ENCODE measurements around the gene CHRNG. TPM values are rescaled to one million over a fixed set of nuclear protein-coding genes. Genes with fewer than 3 reads are reported as not detected.

Gene CHRNG
- polyA plus RNA-seq, 1 experiment, result not detected

DNA sequence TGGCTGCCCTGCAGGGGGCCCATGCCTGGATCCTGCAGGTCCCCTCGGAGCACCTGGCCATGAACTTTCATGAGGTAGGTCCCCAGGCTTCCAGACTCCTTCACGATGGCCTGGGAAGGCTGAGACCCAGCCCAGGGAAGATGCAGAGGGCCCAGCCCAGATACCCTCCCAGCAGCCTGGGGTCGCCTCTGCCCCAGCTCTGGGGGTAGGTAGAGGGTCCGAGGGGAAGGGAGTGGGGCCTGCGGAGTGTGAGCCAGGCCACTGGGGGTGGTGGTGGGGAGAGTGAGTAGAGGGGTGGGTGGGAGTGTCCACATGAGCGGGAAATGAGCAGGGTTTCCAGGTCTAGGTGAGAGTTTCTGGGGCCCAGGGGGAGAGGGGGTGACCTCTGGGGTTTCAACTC lies 14.7 kb upstream of the CHRNG start:
- Histone ChIP-seq H3K4me3 (ENCODE audit: low read depth, low read length) (no peak overlapping the region), H3K27me3 (ENCODE audit: control insufficient read depth, insufficient read depth, low read length) (peaks cover 36% of the 10 kb centered on the region), H3K36me3 (ENCODE audit: control insufficient read depth, insufficient read depth, low read length) (no peaks in the 10 kb centered on the region)
- ChIA-PET POLR2A (no interaction called here), CTCF (interaction anchor here (0.9 to 4.1 kb wide), 3 partner anchors 8 to 85 kb away, joined by 3 to 29 read pairs (median 11); no protein-coding TSS in a partner anchor)
- TF ChIP-seq, protein P1, sequence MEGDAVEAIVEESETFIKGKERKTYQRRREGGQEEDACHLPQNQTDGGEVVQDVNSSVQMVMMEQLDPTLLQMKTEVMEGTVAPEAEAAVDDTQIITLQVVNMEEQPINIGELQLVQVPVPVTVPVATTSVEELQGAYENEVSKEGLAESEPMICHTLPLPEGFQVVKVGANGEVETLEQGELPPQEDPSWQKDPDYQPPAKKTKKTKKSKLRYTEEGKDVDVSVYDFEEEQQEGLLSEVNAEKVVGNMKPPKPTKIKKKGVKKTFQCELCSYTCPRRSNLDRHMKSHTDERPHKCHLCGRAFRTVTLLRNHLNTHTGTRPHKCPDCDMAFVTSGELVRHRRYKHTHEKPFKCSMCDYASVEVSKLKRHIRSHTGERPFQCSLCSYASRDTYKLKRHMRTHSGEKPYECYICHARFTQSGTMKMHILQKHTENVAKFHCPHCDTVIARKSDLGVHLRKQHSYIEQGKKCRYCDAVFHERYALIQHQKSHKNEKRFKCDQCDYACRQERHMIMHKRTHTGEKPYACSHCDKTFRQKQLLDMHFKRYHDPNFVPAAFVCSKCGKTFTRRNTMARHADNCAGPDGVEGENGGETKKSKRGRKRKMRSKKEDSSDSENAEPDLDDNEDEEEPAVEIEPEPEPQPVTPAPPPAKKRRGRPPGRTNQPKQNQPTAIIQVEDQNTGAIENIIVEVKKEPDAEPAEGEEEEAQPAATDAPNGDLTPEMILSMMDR (IDR thresholded peaks at IDR 0.05; ENCODE audit: insufficient read depth, low read depth, low read length), result no peak
- no peak for DNase-seq (ENCODE audit: low read depth)

DNA sequence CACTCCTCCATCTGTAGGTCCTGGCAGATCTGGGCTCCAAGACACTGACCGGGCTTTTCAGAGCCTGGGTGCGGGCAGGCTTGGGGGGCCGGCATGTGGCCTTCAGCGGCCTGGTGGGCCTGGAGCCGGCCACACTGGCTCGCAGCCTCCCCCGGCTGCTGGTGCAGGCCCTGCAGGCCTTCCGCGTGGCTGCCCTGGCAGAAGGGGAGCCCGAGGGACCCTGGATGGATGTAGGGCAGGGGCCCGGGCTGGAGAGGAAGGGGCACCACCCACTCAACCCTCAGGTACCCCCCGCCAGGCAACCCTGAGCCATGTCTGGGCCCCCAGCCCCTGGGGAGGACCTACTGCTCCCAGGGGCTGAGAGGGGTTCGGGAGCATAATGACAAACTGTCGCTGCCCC lies 14.3 kb upstream of the CHRNG start:
- POLR2A ChIA-PET, result no interaction called here
- no peak overlapping the region for H3K4me3 ChIP-seq (ENCODE audit: low read depth, low read length)

DNA sequence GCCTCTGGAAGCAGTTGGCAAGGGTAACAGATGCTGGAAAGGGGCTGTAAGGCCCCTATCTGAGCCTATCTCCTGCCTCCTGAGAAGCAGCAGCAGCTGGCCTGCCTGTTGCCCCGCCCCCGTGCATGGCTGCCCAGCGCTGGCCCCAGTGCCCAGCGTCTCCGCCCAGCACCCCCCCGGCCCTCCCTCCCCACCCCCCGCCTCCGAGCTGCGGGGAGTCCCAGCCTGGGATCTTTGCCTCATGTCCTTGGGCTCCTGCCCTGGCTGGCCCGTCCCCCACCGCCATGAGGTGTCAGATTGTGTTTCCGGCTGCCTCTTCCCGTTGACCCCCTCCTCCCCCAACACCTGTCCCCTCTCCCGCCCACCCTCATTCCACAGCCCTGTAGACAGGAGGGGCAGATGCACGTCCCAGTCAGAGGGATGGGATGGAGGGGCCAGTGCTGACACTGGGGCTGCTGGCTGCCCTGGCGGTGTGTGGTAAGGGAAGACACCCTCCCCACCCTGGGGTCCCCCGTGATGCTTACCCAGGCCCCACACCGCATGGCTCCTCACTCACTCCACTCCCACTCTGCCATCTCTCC lies 13.6 kb upstream of the CHRNG start, which contains the start of gene CHRND:
CHRND (plus strand) TSS at position 370 of the 581 bp plus-strand sequence; CDS start at position 426, 56 bp downstream.
- TF ChIP-seq, protein P1 (IDR thresholded peaks at IDR 0.05; ENCODE audit: insufficient read depth, low read depth, low read length), result no peak
- Histone ChIP-seq H3K4me3 (ENCODE audit: low read depth, low read length) (no peak within 1 kb of the TSS), H3K36me3 (ENCODE audit: control insufficient read depth, insufficient read depth, low read length) (no peaks in the 10 kb centered on the region), H3K27me3 (ENCODE audit: control insufficient read depth, insufficient read depth, low read length) (peaks cover 30% of the 10 kb centered on the region)
- no peak for DNase-seq (ENCODE audit: low read depth)
- POLR2A ChIA-PET, result no interaction called here
- CTCF ChIA-PET, result no interaction called here

More for the DNA sequence above, 14.3 kb upstream of the CHRNG start:
- Histone ChIP-seq H3K36me3 (ENCODE audit: control insufficient read depth, insufficient read depth, low read length) (no peaks in the 10 kb centered on the region), H3K27me3 (ENCODE audit: control insufficient read depth, insufficient read depth, low read length) (peaks cover 34% of the 10 kb centered on the region)
- CTCF ChIA-PET, result interaction anchor here (0.9 kb wide), 1 partner anchor 86 kb away, joined by 3 read pairs; no protein-coding TSS in a partner anchor
- TF ChIP-seq, protein P1 (IDR thresholded peaks at IDR 0.05; ENCODE audit: insufficient read depth, low read depth, low read length), result no peak
- no peak for DNase-seq (ENCODE audit: low read depth)

DNA sequence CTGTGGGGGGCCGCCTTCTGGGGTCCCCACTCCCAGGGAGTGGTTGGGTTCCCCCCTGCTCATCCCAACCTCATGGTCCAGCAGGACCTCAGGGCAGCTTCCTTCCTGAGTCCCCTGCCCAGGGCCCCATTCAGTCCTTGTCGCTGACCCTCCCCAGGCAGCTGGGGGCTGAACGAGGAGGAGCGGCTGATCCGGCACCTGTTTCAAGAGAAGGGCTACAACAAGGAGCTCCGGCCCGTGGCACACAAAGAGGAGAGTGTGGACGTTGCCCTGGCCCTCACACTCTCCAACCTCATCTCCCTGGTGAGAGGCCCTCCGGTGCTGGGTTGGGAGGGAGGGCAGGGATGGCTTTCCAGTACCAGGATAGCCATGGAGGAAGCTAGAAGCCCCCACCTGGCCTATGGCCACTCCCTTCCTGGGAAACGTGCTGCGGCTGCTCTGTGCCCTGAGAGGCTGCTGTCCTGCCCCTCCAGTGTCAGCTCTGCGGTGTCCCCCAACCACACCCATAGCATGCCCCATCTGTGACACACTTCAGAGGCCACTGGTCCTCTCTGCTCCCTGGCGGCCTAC lies 13.0 kb upstream of the CHRNG start:
- H3K4me3 ChIP-seq (ENCODE audit: low read depth, low read length), result no peak overlapping the region
- TF ChIP-seq, protein P1 (IDR thresholded peaks at IDR 0.05; ENCODE audit: insufficient read depth, low read depth, low read length), result no peak
- H3K27me3 ChIP-seq (ENCODE audit: control insufficient read depth, insufficient read depth, low read length), result peaks cover 24% of the 10 kb centered on the region
- ChIA-PET CTCF (no interaction called here), POLR2A (no interaction called here)
- H3K36me3 ChIP-seq (ENCODE audit: control insufficient read depth, insufficient read depth, low read length), result no peaks in the 10 kb centered on the region
- no peak for DNase-seq (ENCODE audit: low read depth)

DNA sequence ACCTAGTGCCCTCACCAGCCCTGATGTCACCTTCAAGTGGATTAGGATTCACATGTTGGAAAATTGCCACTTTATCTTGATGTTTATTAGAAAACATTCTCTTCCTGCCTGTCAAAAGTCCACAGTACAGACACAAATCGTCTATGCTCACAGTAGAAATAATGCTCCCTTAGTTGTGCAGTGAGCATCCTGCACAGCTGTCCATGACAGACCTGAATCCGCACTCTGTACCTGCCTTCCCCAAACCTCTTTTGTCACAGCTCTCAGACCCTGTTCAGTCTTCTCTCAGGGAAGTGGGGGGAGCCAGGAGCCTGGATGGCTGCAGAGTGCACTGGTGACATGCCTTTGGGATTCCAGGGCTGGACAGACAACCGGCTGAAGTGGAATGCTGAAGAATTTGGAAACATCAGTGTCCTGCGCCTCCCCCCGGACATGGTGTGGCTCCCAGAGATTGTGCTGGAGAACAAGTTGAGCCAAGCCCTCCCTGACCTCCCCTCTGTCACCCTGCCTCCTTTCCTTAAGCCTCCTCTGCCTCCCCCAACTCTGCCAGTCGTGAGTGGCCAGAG lies 11.5 kb upstream of the CHRNG start:
- Histone ChIP-seq H3K4me3 (ENCODE audit: low read depth, low read length) (no peak overlapping the region), H3K27me3 (ENCODE audit: control insufficient read depth, insufficient read depth, low read length) (peaks cover 17% of the 10 kb centered on the region), H3K36me3 (ENCODE audit: control insufficient read depth, insufficient read depth, low read length) (no peaks in the 10 kb centered on the region)
- POLR2A ChIA-PET, result interaction anchor here (0.6 kb wide), 1 partner anchor 601 kb away, joined by 3 read pairs; no protein-coding TSS in a partner anchor
- TF ChIP-seq, protein P1 (IDR thresholded peaks at IDR 0.05; ENCODE audit: insufficient read depth, low read depth, low read length), result no peak
- CTCF ChIA-PET, result interaction anchor here (0.6 kb wide), 1 partner anchor 117 kb away, joined by 3 read pairs; no protein-coding TSS in a partner anchor
- DNase-seq (ENCODE audit: low read depth), result no peak

Data from BJ (cell line).